Thyroid gland (tissue), 4 donors: Measurements from ENCODE around the gene FAM72A.
"Not testable (repeated sequence)": the region's sequence is repeated elsewhere in the genome, so short reads cannot be mapped to it uniquely, and the experiment has no call there.

Experiments used
- CTCF ChIP-seq, 6 experiments: fragments of 200-600 bp in 3 of 6; fragments of 450-650 bp in 3 of 6; sonication (generic) in 3 of 6; IDR thresholded peaks; one replicate each; pipeline ENCODE4 v1.5.1; 2016 to 2019; ENCODE audit warnings: antibody characterized with exemption in 6 of 6, mild to moderate bottlenecking in 2 of 6, inconsistent platforms in 1 of 6, moderate library complexity in 1 of 6
- POLR2A ChIP-seq, 2 donors: fragments of 450-650 bp; IDR thresholded peaks; one replicate each; pipeline ENCODE4 v1.6.1; 2017; ENCODE audit warnings: antibody characterized with exemption in 2 of 2, mild to moderate bottlenecking in 2 of 2, moderate library complexity in 1 of 2

- TF ChIP-seq CTCF, POLR2A (IDR thresholded peaks at IDR 0.05): not testable (repeated sequence)
Measured at GRCh38 chr1:206232970-206233645, 30.5 kb upstream of the FAM72A start.
